G401 (cell line): ENCODE data around the gene PDE4B. TPM values are rescaled to one million over a fixed set of nuclear protein-coding genes. Genes with fewer than 3 reads are reported as not detected.
"Not testable (repeated sequence)": the region's sequence is repeated elsewhere in the genome, so short reads cannot be mapped to it uniquely, and the experiment has no call there.

Experiments
- DNase-seq: peaks from one replicate; pipeline ENCODE4 v3.0.0-alpha.2; 2015; ENCODE audit warnings: low spot score
- in situ Hi-C: cut with HindIII; loops from 2 replicates; pipeline ENCODE4 v1.10.0; 2016; ENCODE audit warnings: low sequenced_read_pairs, mixed read lengths
- total RNA-seq: library from RNA; depleted of rRNA; stranded (reverse); fragments of >200 nt; shearing (Covaris generic); gene quantifications from 2 replicates; pipeline ENCODE4 v1.2.3, GENCODE V29; 2014

The PDE4B gene
- total RNA-seq, 1 experiment from 2014 or later = not detected

DNA sequence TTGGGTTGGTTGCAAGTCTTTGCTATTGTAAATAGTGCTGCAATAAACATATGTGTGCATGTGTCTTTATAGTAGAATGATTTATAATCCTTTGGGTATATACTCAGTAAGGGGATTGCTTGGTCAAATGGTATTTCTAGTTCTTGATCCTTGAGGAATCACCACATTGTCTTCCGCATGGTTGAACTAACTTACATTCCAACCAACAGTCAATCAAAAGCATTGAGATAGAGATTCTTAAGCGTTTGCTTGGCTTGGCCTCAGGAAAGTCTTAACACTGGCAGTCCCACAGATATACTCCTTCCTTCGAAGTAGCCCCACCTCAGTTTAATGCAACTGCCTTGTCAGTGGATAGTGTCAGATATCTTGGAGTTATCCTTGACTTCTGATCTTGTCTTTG, 63.9 kb downstream of the PDE4B start:
- DNase-seq, in situ Hi-C loops: not testable (repeated sequence)

DNA sequence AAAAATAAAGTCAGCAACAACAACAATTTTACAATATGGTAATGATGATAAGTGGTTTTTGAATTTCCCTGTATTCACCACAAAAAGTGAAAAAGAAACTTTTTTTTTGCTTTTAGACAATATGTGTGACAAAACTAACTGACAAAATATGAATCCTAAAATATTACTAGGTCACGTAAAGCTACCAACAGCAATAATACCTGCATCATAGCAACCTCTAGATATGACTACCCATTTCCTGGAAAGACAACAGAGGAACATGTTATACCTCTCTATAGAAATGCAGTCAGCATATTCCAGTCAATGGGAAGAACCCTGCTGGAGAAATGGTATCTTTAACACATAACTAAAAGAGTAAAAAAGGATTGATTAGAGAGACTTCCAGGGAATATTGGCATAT, 73.7 kb downstream of the PDE4B start:
- in situ Hi-C loops = no loop called here
- no peak for DNase-seq

DNA sequence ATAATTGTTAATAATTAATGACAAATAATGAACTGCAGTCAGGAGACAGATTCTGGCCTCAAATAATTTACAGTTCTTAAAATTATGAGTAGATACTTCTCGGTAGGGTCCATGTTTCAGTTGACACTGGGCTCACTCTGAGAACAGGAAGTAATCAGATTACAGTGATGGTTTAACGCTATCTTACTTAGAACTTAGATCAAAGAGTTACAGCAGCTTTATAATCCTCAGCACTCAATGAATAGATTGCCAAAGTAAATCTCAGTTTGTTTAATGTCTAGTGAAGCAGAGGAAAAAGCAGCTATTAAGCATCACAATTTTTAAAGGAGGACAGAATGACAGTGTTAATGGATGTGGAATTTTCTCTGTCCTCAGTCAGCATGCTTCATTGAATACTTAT, 79.6 kb downstream of the PDE4B start:
- in situ Hi-C loops = no loop called here
- no peak for DNase-seq

DNA sequence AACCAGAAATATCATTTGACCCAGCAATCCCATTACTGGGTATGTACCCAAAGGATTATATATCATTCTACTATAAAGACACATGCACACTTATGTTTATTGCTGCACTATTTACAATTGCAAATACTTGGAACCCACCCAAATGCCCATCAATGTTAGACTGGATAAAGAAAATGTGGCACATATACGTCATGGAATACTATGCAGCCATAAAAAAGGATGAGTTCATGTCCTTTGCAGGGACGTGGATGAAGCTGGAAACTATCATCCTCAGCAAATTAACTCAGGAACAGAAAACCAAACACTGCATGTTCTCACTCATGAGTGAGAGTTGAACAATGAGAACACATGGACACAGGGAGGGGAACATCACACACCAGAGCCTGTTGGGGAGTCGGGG, 85.6 kb downstream of the PDE4B start:
- in situ Hi-C loops = not testable (repeated sequence)

DNA sequence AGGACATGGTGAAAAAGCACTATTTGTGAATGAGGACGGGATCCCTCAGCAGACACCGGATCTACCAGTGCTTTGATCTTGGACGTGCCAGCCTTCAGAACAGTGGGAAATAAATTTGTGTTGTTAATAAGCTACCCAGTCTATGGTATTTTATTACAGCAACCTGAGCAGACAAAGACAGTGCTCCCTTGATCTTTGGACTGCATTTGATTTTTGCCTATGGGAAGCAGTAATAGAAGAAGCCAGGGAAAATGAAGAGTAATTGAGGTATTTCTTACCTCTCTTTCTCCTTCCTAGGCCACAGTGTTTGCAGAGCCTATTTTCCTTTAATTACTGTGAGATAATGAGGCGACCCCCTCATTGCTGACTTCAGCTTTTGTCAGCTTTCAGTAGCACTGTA, 87.9 kb downstream of the PDE4B start:
- in situ Hi-C loops = no loop called here
- DNase-seq = no peak

More for the DNA sequence above, 85.6 kb downstream of the PDE4B start:
- DNase-seq = not testable (repeated sequence)

DNA sequence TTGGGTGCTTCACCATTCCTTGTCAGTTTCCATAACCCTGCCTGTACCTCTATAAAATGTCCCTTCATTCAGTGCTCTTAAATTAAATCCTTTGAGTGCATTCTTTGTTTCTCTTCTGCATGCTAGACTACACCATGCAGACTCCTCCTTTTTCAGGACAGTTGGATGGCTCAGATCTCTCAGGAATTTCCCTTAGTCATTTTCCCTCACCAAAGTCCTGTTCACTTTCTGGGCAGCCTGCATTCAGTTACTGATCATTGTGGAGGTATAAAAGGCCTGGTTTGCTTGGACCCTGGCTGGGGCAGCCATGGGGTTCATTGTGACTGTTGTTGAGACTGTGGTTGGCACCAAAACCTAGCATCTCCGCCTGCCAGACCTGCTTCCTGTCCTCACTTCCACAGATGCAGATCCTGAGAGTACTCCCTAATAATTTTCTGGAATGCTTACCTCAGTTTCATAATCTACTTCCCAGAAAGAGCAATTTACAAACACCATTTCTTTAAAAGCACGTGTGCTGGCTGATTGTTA, 88.4 kb downstream of the PDE4B start:
- DNase-seq = peak; percentile 20
- in situ Hi-C loops = no loop called here

DNA sequence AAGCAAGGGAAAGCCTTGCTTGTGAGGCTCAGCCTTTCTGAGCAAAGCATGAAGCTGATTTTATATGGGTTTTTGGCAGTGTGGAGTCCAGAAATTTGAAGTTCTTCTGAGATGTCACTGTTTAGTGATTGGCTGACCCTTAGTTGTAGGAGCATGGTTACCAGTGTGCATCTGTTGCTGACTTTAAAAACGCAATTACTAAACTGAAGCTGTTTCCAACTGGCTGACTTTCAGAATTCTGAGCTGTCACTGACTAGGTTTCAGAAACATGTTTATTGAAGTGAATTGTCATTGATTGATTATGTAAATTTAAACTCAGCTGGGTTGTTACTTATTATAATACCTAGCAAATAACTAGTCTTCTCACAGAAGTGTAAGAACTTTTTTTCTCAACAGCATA, 89.4 kb downstream of the PDE4B start:
- no peak for DNase-seq
- in situ Hi-C loops = no loop called here

DNA sequence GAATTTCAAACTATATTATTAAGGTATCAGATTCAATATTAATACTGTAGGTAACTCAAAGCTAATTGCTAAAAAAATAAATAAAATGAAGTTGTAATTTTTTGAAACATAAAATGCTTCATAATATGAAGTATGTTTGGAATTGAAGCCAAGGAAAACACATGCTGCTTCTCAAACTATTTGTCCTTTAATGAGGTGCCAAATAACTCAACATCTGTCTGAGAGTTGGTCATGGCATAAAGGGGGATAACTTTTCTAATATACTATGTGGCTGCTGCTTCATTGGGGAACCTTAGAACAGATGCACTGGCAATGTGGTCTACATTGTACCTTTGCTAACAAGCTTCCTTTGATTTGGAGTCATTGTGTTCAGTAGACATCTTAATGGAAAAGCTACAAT, 96.7 kb downstream of the PDE4B start:
- in situ Hi-C loops = no loop called here
- no peak for DNase-seq

DNA sequence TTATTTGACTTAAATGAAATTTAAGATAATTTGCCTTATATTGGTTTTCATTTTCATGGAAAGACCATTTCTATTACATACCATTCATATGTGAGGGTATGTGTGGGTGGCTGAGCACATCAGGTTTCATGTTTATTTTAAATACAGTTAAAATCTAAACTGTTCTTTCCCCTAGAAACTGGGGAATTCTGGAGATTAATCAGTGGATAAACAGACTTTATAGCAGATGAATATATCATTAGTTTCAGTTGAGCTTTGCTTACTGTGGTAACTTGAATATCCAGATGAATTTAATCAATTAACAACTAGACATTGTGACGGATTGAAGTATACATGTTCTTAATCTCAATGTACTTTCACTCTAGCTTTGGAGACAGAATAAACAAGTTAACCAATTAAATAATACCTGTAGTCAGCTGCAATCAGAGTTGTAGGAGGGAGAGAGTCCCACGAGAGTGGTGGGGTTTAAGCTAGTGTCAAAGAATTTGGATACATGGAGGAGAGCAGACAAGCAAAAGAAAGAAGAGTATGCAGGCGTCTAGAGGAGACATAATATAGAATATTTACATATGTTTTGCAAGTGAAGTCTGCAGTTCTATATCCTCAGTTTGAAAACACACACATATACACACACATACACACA, 97.6 kb downstream of the PDE4B start:
- in situ Hi-C loops = no loop called here
- no peak for DNase-seq

DNA sequence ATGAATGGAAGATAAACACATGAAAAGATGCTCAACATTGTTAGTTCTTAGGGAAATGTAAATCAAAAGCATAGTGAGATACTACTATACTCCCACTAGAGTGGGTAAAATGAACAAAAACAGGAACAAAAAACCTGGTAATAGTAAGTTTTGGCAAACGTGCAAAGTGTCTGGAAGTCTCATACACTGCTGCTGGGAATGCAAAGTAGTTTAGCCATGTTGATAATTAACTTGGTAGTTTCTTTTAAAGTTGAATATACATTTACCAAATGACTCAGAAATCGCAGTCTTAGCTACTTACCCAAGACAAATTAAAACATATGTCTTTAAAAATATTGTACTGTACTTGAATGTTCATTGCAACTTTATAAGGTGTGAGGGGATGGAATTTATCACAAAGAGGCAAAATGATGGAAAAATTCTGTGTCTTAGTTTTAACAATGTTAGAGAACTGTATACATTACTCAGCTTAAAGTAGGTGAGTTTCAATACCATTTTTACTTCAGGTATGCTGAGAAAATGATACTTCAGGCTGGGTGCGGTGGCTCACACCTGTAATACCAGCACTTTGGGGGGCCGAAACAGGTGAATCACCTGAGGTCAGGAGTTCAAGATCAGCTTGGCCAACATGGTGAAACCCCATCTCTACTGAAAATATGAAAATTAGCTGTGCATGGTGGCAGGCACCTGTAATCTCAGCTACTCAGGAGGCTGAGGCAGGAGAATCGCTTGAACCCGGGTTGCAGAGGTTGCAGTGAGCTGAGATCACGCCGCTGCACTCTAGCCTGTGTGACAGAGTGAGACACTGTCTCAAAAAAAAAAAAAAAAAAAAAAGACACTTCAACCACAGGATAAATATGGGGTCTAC, 102.3 kb downstream of the PDE4B start:
- no peak for DNase-seq
- in situ Hi-C loops = no loop called here

DNA sequence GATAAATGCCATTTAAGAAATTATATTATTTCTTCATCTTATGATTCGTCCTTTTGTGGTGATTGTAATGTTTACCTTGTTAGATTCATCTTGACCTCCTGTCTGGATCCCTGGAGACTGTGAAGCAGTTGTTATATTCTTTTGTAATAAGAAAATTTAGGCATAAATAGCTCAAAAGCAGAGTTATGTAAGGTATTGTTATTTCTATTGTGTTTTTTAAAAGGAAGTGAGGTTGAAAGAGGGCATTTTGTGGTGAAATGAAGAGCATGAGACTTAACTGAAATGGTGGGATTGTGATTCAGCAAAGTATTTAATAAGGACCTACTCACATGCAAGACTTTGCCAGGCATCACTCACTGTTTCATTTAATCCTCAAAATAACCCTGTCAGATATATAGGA, 104.0 kb downstream of the PDE4B start:
- no peak for DNase-seq
- in situ Hi-C loops = no loop called here

DNA sequence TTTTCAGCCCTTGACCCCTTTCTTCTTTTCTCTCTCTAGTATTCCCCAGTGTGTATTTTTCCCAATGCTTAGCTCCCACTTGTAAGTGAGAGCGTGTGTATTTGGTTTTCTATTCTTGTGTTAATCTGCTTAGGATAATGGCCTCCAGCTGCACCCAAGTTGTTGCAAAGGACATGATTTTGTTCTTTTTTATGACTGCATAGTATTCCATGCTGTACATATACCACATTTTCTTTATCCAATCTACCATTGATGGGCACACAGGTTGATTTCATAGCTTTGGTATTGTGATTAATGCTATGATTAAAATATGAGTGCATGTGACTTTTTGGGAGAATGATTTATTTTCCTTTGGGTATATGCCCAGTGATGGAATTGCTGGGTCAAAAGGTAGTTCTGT, 104.8 kb downstream of the PDE4B start:
- in situ Hi-C loops = no loop called here
- no peak for DNase-seq

DNA sequence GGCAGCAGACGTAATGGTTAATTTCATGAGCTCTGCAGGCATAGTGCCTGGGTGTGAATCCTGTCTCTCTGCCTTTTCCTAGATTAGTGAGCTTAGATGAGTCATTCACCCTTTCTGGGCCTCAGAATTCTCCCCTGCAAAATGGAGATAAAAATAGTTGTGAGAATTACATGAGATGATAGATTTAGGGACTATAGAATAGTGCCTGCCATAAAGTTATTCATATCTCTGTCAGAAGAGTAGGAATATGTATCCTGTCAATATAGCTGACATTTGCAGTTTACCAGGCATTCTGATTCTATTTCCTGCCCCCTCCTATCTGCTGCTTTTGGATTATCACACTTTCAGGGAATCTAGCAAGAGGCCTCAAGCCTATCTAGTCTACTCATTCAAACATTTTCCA, 112.0 kb downstream of the PDE4B start:
- in situ Hi-C loops = no loop called here
- no peak for DNase-seq

DNA sequence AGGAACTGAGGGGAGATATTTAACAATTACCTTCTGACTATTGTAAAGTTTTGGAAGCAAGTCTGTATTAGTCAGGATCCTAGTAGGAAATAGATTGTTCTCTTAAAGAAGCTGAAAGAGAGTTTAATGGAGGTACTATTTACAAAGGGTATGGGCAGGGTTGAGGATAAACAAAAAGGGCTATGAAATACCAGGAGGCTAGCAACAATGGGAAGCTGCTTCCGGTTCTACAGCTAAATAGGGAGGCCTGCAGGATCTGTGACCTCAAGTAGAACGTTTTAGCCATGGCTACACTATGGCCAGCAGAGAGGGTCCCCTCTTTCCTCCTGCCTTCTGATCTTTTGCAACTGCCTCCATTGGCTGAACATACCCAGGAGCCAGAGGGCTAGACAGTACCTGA, 117.7 kb downstream of the PDE4B start:
- DNase-seq = no peak
- in situ Hi-C loops = no loop called here

DNA sequence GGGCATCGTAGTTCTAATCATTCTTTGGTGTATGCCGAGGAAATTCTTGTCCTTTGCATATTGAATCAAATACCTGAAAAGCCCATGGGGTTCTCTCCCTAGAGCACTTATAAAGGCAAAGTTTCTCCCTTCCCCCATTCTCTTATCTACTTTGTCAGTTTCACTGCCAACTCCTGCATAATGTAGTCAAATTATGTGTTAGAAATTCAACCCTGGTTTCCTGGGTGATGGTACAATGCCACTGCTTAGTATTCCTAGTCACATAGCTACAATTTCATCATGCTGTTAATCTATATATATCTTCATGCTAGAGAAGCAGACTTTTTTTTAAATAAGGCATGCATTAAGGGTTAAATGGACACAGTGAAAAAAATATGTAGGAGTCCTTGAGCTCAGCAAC, 119.0 kb downstream of the PDE4B start:
- in situ Hi-C loops = no loop called here
- no peak for DNase-seq

DNA sequence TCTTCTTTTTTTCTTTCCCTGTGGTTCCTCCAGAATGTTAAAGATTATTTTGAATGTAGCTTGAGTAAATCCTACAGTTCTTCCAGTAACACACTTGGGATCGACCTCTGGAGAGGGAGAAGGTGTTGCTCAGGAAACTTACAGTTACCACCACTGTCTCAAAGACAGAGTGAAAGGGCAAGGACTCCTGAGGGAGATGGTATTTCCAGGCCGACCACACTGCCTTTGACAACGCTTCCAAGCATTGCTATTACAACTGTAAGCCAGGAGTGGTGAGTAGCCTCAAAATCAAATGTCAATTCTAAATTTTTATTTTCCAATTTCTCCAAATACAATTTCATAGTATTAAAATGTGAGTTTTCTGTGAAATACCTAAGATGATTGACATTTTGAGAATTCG, 125.9 kb downstream of the PDE4B start:
- DNase-seq = no peak

DNA sequence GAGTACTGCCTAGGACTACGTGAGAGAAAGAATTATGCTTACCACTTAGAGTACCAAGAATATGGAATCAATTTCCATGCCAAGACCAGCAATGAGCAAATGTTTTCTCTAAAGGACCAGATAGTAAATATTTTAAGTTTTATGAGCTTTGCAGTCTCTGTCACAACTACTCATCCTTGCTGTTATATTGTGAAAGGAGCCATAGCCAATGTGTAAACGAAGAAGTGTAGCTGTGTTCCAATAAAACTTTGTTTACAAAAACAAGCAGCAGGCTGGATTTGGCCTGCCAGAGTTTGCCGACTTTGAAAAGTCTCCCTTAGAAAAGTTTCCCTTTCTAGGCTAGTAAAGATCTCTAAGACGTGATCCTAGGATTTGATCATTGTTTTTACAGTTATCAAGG, 128.8 kb downstream of the PDE4B start:
- in situ Hi-C loops = no loop called here
- DNase-seq = no peak

More for the DNA sequence above, 125.9 kb downstream of the PDE4B start:
- in situ Hi-C loops = no loop called here

DNA sequence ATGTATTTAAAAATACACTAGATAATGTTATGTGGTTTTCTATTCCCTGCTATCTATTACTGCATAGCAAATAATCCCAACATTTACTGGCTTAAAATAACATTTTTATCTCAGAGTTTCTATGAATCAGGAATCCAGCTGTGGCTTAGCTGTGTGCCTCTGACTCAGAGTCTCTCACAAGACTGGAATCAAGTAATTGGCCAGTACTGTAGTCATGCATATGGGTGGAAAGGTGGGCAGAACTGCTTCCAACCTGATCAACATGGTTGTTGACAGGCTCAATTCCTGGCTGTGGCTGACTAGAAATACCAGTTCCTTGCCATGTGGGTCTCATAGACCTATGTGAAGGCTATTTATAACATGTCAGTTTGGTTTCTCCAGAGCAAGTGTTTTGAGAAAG, 131.8 kb downstream of the PDE4B start:
- DNase-seq = no peak
- in situ Hi-C loops = no loop called here

DNA sequence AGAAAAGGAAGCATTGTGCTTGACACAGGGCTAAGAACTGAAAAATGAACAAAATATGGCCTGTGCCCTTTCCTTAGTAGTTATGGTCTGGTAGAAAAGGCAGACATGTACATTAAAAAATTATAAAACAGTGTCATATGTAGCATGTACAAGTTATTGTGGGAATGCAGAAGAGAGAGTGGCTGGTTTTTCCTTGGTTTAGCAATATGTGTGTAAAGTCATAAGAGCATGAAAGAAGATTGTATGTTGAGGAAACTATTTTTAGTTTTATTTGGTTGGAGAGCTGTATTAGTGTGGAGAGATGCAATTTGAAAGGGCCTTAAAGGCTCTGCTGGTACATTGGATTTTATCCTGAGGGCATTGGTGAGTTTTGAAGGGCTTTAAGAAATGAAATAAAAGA, 145.8 kb downstream of the PDE4B start:
- in situ Hi-C loops = no loop called here
- no peak for DNase-seq

DNA sequence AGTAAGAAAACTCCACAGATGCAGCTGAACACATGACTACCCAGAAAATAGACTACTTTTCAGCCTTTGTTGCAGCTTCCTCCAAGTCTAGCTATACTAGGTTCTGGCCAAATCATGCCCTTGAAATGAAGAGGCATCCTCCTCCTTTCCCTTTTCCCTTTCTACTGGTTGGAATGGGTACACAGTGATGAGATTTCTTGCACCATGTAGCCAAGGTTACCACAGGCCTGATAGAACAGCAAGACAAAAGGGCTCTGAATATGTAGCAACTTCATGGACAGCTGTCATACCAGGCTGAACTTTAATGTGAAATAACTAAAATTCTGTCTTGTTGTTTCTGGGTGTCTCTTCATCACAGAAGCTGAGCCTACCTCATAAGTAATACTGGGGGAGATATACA, 146.5 kb downstream of the PDE4B start:
- in situ Hi-C loops = no loop called here
- no peak for DNase-seq

DNA sequence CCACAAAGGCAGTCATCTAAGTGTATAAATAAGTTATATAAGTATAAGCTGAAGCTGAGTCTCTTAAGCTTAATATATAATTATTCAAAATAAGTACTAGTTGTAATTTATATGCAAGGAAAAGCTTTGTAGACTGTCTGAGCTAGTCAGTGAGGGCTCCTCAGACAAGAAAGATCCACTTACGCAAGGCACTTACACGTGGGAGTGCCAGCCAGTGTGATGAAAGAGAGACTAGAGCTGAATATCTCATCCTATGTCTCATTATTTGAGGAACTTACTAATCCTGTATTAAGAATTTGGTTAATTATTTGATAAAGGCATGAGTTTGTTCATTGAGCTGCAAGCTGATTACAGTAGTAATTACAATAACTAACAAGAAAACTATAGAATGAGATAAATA, 146.9 kb downstream of the PDE4B start:
- in situ Hi-C loops = no loop called here

More for the DNA sequence above, 146.9 kb downstream of the PDE4B start:
- no peak for DNase-seq
